ENCODE measurements around the gene HAUS7. TPM values are rescaled to one million over a fixed set of nuclear protein-coding genes. Genes with fewer than 3 reads are reported as not detected.

Gene HAUS7
- total RNA-seq, 1 experiment from 2014 or later: 46.5 TPM

DNA sequence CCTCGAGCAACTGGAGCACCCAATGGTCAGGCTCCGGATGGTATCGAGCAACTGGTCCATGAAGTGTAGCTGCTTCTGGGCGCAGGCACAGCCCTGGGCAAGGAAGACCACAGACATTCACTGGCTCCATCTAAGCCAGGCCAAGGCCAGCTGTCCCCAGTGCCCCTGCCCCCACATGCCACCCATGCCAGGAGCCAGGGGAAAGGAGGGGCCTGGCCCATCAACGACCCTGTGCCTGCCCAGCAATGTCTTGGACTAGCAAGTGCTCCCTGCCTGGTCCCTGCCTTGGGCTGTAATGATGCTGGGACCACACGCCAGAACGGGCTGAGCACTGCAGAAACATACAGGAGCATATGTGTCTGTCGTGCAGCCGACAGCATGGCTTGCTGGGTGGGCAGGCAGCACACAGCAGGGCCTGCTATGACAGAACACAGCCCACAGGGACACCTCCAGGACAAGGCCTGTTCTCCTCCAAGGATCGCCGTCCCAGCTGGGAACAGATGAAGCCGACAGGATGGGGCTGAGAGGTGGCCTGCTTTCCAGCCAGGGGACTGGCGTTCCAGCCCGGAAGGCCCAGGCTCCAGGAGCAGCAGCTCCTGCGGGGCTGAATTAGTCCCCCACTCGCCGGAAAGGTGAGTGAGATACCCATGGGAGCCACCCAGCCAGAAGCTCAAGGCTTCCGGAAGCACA, 13.1 kb downstream of the HAUS7 start (continued):
- TF ChIP-seq, protein P1, sequence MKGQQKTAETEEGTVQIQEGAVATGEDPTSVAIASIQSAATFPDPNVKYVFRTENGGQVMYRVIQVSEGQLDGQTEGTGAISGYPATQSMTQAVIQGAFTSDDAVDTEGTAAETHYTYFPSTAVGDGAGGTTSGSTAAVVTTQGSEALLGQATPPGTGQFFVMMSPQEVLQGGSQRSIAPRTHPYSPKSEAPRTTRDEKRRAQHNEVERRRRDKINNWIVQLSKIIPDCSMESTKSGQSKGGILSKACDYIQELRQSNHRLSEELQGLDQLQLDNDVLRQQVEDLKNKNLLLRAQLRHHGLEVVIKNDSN (CRISPR knock-in tag; IDR thresholded peaks at IDR 0.05): no peak
- no peak for TF ChIP-seq EMX1 (CRISPR knock-in tag; IDR thresholded peaks at IDR 0.05)

DNA sequence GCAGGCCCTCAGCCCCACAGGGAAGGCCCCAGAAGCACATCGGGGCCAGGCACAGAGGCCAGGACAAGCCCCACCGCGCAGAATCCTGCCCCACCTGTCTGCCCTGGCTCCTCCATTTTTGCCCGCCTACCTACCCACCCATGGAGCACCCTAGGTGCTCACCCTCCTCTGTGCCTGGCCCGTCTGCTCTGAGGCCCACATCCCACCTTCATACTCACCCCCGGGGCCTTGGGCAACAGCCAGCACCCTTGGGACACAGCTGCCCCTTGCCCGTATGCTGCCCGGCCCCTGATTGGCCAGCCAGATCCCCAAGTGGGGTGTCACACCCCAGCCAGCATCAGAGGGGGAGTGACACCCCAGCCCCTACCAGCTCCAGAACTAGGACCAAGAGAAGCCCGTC, 13.7 kb downstream of the HAUS7 start:
- TF ChIP-seq, protein P2, sequence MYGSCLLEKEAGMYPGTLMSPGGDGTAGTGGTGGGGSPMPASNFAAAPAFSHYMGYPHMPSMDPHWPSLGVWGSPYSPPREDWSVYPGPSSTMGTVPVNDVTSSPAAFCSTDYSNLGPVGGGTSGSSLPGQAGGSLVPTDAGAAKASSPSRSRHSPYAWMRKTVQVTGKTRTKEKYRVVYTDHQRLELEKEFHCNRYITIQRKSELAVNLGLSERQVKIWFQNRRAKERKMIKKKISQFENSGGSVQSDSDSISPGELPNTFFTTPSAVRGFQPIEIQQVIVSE (CRISPR knock-in tag; IDR thresholded peaks at IDR 0.05; ENCODE audit: borderline replicate concordance): no peak
- TF ChIP-seq, protein P3, sequence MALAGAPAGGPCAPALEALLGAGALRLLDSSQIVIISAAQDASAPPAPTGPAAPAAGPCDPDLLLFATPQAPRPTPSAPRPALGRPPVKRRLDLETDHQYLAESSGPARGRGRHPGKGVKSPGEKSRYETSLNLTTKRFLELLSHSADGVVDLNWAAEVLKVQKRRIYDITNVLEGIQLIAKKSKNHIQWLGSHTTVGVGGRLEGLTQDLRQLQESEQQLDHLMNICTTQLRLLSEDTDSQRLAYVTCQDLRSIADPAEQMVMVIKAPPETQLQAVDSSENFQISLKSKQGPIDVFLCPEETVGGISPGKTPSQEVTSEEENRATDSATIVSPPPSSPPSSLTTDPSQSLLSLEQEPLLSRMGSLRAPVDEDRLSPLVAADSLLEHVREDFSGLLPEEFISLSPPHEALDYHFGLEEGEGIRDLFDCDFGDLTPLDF (CRISPR knock-in tag; IDR thresholded peaks at IDR 0.05): no peak
- TF ChIP-seq GABPB1 (CRISPR knock-in tag; IDR thresholded peaks at IDR 0.05) (no peak), HMGA2 (CRISPR knock-in tag; IDR thresholded peaks at IDR 0.05) (no peak), SP1 (CRISPR knock-in tag; conservative IDR thresholded peaks at IDR 0.05) (no peak)
- TF ChIP-seq, protein P1 (CRISPR knock-in tag; IDR thresholded peaks at IDR 0.05): no peak
- Mint-ChIP-seq H3K4me3 (no peak overlapping the region), H3K9me3 (no peaks in the 10 kb centered on the region), H3K27ac (no peak overlapping the region), H3K27me3 (ENCODE audit: low read depth) (no peaks in the 10 kb centered on the region), H3K4me1 (no peaks in the 10 kb centered on the region), H3K36me3 (peaks cover 9% of the 10 kb centered on the region)
- ATAC-seq: no peak
- CTCF ChIA-PET: no interaction called here
- no peak for DNase-seq (ENCODE audit: low spot score)
- POLR2A ChIA-PET: no interaction called here

- Mint-ChIP-seq H3K27ac (no peak overlapping the region), H3K4me1 (no peaks in the 10 kb centered on the region), H3K4me3 (no peak overlapping the region), H3K9me3 (no peaks in the 10 kb centered on the region), H3K27me3 (ENCODE audit: low read depth) (no peaks in the 10 kb centered on the region), H3K36me3 (peaks cover 6% of the 10 kb centered on the region)
- DNase-seq (ENCODE audit: low spot score) (no peak), ATAC-seq (no peak)
- CTCF ChIA-PET: no interaction called here
- POLR2A ChIA-PET: no interaction called here
- TF ChIP-seq NR2C2 (CRISPR knock-in tag; IDR thresholded peaks at IDR 0.05) (no peak), FOXP1 (CRISPR knock-in tag; IDR thresholded peaks at IDR 0.05; ENCODE audit: borderline replicate concordance) (no peak), PRRX2 (CRISPR knock-in tag; IDR thresholded peaks at IDR 0.05) (no peak), IRF2 (CRISPR knock-in tag; IDR thresholded peaks at IDR 0.05; ENCODE audit: borderline replicate concordance, low read depth) (no peak), ATF1 (CRISPR knock-in tag; IDR thresholded peaks at IDR 0.05) (no peak), OVOL2 (CRISPR knock-in tag; IDR thresholded peaks at IDR 0.05; ENCODE audit: borderline replicate concordance) (no peak), ZNF425 (CRISPR knock-in tag; conservative IDR thresholded peaks at IDR 0.05) (no peak), NR1H2 (CRISPR knock-in tag; IDR thresholded peaks at IDR 0.05) (no peak), MLX (CRISPR knock-in tag; IDR thresholded peaks at IDR 0.05) (no peak), MAX (CRISPR knock-in tag; IDR thresholded peaks at IDR 0.05) (no peak), GRHL2 (CRISPR knock-in tag; IDR thresholded peaks at IDR 0.05; ENCODE audit: insufficient replicate concordance, severe bottlenecking) (no peak)
- TF ChIP-seq, protein P3 (CRISPR knock-in tag; IDR thresholded peaks at IDR 0.05): no peak
- TF ChIP-seq, protein P4, sequence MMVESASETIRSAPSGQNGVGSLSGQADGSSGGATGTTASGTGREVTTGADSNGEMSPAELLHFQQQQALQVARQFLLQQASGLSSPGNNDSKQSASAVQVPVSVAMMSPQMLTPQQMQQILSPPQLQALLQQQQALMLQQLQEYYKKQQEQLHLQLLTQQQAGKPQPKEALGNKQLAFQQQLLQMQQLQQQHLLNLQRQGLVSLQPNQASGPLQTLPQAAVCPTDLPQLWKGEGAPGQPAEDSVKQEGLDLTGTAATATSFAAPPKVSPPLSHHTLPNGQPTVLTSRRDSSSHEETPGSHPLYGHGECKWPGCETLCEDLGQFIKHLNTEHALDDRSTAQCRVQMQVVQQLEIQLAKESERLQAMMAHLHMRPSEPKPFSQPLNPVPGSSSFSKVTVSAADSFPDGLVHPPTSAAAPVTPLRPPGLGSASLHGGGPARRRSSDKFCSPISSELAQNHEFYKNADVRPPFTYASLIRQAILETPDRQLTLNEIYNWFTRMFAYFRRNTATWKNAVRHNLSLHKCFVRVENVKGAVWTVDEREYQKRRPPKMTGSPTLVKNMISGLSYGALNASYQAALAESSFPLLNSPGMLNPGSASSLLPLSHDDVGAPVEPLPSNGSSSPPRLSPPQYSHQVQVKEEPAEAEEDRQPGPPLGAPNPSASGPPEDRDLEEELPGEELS (CRISPR knock-in tag; IDR thresholded peaks at IDR 0.05): no peak
Measured at GRCh38 chrX:153456161-153456560, 14.2 kb downstream of the HAUS7 start.

All from WTC11 (cell line).